GM12872 (cell line): ENCODE data around the gene PCSK2.

ENCODE experiments used
- TF ChIP-seq, protein P1 (sequence below): IDR thresholded peaks from 3 replicates; pipeline ENCODE4 v1.5.1; 2011; ENCODE audit warnings: low read depth, mild to moderate bottlenecking, low read length, moderate library complexity; ENCODE audit not compliant: insufficient read depth

PCSK2 gene

DNA sequence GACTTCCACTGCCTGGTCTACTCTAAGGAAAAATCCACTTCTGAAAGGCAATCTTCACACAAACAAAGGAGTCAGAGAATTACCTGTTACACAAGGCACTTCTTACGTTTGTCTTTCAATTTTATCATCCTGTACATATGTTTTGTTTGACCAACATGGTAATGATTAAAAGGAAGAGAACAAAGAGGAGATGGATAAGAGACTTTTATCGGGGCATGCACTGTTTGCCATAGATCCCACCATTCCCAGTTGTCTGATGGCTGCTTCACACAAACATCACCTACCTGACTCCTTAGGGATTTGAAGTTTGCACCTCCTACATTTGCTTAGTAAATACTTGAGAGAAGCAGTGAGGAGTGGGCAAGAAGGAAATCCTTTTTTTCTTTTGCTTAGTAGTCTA lies 217.3 kb downstream of the PCSK2 start:
- TF ChIP-seq, protein P1, sequence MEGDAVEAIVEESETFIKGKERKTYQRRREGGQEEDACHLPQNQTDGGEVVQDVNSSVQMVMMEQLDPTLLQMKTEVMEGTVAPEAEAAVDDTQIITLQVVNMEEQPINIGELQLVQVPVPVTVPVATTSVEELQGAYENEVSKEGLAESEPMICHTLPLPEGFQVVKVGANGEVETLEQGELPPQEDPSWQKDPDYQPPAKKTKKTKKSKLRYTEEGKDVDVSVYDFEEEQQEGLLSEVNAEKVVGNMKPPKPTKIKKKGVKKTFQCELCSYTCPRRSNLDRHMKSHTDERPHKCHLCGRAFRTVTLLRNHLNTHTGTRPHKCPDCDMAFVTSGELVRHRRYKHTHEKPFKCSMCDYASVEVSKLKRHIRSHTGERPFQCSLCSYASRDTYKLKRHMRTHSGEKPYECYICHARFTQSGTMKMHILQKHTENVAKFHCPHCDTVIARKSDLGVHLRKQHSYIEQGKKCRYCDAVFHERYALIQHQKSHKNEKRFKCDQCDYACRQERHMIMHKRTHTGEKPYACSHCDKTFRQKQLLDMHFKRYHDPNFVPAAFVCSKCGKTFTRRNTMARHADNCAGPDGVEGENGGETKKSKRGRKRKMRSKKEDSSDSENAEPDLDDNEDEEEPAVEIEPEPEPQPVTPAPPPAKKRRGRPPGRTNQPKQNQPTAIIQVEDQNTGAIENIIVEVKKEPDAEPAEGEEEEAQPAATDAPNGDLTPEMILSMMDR: no peak

DNA sequence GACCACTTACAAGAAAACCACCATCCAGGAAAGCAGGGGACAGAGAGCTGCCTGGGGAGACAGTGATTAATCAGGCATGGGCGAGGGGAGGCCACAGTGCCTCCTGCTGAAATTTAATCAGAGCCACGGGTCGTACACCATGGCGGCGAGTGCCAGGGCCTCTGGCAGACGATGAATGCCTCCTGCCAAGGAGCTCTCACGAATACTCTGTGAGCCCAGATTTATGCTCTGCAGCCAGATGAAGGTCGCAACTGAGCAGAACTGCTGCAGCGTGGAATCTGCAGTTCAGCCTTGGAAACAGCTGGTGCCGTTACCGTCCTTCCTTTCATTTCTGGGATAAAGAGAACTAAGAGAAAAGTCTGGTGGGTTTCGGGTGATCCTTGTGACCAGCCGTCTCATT lies 218.7 kb downstream of the PCSK2 start:
- TF ChIP-seq, protein P1: no peak

DNA sequence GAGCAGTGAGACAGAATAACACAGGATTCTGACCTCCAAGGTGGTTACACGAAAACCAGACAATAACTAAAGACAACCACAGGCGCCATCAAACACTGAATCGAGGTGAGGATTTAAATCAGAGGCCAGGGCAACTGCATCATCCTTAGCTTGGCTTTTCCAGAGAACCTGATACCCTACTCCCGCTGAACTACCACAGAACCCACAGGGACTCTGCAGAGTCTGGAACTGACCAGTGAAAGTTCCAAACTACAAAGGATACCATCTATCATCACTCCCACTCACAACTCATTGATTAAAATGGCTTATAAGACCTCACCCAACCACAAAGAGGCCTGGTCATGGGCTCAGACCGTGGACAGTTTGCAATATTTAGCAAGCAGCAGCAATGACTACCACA lies 219.3 kb downstream of the PCSK2 start:
- TF ChIP-seq, protein P1: no peak

DNA sequence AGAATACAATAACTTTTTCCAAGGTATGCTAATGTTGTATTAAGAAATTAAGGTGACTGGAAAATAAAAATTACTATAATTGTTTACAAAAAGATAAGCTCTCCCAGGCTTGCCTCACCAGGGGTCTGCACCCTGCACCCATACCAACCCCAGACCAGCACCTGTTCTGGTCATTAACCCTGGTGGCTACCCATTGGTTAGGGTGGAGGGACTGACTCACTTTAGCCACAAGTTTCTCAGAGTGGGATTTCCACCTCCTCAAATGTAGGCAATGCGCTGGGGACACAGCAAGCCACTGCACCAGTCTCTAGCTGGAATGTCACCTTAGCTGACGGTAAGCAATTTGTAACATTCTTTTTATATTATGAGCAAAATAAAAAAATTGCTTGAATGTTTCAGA lies 221.2 kb downstream of the PCSK2 start:
- TF ChIP-seq, protein P1: no peak

DNA sequence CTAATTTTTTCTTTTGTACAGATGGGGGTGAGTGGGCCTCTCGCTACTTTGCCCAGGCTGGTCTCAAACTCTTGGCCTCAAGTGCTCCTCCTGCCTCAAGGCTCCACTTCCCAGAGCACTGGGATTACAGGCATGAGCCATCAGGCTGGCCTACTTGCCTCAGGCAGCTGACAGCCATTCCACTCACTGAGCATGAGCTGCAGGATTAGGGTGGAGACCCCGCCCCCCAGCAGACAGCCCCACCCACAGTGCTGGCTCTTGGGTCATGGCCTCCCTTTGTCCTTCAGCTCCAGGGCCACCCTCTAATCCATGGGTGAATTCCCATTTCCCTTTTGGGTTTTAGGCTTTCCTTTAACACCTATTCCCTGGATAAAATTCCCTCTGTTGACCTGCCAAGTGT lies 222.2 kb downstream of the PCSK2 start:
- TF ChIP-seq, protein P1: no peak

DNA sequence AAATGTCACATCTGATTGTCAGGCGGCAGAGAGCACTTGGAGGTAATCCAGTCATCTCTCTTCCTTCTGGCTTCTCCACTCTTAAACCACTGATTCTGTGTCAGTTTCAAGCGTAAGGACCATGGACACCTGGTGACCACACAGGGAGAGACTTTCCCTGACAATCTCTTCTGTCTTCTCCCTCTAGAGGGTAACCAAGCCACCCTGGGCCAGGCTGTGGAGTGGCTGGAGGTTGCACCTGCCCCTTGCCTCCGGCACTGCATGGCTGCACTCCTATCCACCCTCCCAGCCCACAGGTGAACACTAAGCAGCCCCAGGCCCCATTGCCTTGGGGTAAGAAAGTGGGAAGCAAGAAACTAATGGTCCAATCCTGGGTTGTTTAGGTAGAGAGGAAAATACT lies 225.6 kb downstream of the PCSK2 start:
- TF ChIP-seq, protein P1: no peak

DNA sequence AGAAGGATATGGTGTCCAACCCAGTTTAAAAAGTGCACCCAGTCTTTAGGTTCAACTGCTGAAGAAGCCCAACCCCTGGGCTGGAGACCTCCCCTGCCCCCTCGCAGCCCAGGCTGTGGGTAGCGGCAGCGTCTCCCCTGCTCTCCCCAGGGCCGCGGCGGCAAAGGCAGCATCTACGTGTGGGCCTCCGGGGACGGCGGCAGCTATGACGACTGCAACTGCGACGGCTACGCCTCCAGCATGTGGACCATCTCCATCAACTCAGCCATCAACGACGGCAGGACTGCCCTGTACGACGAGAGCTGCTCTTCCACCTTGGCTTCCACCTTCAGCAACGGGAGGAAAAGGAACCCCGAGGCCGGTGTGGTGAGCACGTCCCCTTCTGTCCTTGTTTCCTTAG lies 226.8 kb downstream of the PCSK2 start:
- TF ChIP-seq, protein P1: no peak

DNA sequence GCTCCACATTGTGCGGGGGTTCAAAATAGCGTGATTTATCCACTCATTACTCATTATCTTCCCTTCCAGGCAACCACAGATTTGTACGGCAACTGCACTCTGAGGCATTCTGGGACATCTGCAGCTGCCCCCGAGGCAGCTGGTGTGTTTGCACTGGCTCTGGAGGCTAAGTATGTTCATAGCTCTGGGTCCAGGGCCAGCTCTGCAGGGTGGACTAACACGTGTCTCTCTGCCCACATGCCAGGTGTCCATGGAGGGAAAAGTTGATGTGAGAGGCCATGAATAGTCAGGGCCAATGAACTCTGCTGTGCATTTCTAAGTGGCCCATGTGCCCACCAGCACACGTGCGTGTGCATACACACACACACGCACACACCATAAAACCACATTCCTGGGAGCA lies 229.4 kb downstream of the PCSK2 start:
- TF ChIP-seq, protein P1: no peak
